DMS53 treated with DMSO at 0.1 percent for 48 hours (cell line): ENCODE results near the gene FAT3.

Experiments
- DNase-seq: peaks from one replicate; lab custom pipeline; 2025; ENCODE audit not compliant: unreplicated experiment; lab: John Stamatoyannopoulos, UW

The FAT3 gene

DNA sequence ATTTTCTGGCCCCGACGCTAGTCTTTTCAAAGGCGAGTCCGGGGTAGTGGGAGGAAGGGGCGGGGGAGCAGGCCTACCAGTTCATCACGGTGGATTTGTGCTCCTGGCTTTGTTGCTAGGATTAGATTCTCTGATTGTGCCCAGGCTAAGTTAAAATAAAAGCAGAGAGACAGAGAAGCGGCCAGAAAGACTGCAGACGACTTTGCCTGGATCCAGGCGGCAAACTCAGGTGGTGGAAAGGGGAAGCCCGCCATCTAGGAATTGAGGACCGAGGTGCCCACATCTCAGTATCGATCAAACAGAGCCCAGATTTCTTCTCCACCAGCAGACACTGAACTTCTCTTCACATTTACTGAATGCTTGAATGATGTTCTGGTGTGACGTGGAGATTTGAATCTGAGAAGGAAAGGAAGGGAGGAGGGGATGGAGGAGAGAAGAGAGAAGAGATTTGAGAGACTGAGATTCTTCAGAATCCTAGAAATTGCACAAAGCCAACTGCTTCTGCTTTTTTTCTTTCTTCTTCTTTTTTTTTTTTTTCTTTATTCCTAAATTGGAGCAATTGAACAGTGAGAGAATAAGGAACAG lies 2.7 kb downstream of the FAT3 start:
- no peak for DNase-seq

DNA sequence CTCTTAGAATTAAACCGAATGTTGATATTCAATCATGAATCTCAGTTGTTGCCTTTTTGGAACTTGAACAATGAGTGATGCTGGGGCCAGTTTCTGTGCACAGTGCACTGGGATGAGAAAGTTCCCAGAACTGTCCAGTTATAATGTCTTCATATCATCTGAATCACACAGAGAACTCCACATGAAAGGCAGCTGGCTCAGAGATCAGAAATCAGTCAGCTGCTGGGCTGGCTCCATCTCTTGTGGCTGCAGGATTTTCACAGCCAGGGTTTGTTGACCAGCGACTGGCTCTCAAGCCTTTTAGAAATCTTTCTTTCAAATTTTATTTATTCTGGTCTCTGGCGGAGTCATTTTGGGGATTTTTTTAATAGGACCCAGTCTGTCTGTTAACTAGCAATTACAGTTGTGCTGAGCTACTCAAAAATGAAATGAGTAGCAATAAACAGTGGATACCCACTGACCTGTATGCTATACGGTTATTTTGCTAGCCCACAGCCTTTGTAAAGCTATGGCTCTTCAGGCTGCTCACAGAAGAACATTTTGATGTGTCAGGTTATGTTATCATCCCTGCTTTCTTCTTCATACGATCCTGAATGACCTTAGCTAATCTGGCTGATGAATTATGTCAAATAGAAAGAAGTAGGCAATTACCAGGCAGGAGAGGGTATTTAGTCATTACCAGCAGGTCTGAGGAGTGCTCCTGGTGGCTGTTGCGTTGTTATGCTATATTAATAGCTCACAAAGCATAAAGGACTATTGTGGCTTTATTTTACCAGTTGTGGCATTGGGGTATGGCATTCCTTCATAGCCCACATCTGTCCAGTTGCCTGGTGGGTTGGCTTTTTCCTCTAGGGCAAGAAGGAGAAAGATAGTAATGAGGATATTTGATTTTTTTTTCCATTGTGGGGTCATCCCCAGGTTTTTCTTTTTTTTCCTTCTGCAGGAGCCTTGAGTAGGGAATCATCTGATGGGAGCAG lies 3.6 kb downstream of the FAT3 start:
- no peak for DNase-seq

- DNase-seq, result no peak
Measured at GRCh38 chr11:92236856-92237255, 12.2 kb downstream of the FAT3 start.

DNA sequence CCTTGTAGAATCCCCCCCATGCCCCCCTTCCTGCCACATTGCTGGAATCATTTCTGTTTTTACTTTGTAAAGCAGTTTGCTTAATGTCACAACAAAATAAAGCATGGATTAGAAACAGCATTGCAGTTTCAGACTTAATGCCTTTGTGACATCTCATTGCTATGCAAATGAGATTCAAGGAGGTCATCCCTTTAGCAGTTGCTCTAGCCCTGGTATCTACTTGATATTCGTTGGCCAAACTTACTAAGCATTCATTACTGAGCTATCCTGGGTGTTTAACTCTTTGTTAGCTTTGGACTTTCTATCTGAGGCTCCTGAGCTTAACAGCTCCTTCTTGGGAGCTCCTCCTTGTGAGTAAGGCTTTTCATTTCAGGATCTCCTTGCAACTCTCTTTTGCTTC lies 16.3 kb downstream of the FAT3 start:
- DNase-seq, result no peak

DNA sequence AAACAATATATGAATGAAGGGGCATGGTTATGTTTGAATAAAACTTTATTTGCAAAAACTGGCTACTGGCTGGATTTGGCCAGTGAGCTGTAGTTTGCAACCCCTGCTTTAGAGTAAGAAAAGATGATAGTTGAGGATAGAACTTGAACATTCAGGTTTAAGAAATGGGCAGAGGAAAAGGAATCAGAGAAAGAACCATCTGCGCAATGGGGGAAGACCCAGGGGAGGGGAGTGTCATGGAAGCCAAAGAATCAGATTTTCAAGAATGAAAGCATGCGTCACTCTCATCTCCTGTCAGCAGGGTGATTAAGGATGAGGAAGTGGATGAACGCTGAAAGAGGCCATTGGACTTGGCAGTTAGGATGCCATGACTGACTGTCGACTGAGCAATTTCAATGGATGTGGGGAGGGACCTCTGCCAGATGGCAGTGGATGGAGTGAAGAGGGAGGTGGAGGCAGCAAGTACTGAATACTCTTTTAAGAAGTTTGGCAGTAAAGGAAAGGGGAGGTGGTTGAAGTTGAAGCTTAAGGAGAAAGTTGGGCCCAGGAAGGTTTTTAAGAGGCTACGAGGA lies 21.2 kb downstream of the FAT3 start:
- no peak for DNase-seq

GRCh38 chr11:92246630-92247029 lies 22.0 kb downstream of the FAT3 start:
- no peak for DNase-seq

- DNase-seq, result no peak
Measured at GRCh38 chr11:92249156-92249753, 24.6 kb downstream of the FAT3 start.

DNA sequence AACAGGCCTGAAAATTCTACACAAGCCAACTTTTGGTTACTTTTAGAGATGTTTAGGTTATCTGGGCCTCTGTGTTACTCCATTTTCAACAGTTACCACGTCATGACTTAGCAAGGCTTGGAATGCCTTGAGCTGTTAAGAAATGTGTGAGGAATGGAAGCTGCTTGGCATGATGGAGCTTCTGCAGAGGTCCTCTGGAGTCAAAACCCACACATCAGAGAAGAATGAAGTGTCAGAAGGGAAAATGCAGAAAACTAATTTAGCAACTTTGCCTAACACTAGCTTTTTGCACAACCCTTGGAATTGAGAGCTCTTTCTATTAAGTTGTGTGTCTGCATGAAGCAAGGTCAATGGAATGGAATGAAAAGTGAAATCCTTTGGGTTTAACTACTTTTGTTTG lies 27.4 kb downstream of the FAT3 start:
- no peak for DNase-seq

- DNase-seq, result no peak
Measured at GRCh38 chr11:92253421-92253820, 28.8 kb downstream of the FAT3 start.

GRCh38 chr11:92253945-92254344 lies 29.3 kb downstream of the FAT3 start:
- DNase-seq, result no peak

DNA sequence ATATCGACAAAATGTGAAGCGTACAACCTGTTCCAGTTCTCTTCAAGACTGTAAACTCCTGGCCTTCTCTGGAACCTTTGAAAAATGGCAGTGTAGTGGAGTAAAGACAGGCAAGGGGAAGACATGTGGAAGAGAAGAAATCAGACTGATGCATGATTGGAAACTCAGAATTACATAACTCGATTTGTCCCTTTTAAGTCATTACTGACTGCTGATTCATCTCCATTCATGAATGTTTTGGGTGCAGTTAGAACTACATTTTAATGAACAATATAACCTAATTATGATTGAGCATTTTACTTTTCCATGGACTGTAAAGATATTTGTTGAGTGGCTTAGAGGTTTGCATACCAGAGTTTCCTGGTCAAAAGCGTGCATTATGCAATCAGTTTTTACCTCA lies 32.9 kb downstream of the FAT3 start:
- no peak for DNase-seq

DNA sequence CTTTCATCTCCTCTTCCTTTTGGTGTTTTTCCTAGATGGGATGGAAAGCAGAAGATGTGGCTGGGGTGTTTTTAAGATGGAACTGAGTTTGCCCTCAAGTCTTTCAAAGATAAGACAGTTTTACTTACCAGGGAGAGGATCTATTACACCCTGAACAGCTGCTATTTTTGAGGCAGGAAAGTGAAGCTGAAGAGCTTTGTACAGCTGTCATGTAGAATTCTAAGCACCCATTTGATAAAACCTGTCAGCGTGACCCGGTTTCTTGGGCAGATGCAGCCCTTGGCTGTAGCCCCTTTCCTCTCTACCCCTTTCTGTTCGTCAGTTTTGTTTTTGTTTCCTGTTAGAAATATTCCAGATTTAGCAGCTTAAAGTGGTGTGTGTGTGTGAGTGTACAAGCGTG lies 35.2 kb downstream of the FAT3 start:
- DNase-seq, result peak; percentile 67

GRCh38 chr11:92264350-92264749 lies 39.7 kb downstream of the FAT3 start:
- DNase-seq, result no peak

DNA sequence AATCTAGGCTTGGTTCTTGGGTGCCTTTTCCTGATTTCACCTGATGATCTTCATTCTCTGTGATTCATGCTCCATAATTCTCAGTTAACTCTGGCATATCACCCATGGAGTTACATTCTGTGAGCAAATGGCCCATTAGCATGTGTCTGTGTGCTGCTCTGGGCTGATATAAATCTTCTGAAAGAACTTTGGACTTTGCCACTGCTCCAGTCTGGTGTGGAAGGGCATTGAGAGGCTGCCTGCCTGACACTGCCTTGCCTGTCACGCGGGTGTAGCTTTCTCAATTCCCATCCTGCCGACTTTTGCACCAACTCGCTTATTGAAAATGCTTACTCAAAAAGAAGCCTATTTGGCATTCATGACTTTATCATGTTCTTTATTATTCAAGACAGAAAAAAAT lies 42.2 kb downstream of the FAT3 start:
- DNase-seq, result no peak

DNA sequence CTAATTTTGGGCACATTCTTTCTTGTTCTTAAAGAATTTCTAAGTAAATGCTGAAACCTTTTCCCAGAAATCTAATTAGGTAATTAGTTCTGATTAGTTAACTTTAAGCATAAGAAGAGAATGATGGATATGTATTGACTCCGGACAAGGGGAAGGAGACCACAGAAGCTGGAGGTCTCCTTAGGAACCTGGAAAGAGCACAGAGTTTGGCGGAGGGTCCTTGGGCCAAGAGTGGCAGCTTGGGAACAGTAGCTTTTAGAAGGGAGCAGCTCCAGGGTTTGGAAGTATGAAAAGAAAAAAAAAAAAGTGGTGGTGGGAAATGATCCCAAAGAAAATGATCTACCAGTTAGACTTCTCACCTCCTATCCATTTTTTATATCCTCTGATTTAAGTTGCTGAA lies 42.7 kb downstream of the FAT3 start:
- no peak for DNase-seq

DNA sequence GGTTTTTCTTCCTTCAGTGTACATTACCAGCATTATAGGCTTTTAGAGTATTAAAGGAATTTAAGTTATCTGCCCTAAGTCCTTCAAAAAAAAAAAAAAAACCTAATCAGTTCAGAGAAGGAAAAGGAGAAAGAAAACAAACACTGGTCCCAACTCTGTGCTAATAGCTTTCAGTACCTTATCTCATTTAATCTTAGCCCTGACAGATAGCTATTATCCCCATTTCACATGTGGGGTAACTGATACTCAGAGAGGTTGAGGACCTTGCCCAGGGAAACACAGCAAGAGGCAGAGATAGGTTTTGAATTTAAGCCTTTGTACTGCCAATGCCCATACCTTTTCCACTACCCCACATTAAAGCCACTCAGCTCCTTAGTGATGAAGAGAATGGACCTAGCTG lies 43.4 kb downstream of the FAT3 start:
- no peak for DNase-seq

DNA sequence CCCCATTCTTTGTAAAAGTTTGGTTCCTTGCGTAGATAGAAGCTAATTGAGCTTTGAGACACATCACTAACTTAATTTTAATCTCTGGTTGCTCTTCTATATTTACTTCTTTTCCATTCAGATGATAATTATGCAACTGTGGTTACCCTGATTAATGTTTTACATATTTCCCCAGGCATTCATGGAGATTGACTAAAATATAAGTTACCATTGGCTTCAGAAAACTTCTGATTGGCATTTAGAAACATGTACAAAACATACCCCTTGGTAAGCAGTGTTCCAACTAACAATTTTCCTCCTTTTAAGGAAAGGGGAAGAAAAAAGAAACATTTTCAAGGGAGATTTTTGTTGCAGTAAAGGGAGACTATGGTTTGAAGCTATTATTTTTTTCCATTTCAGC lies 43.9 kb downstream of the FAT3 start:
- no peak for DNase-seq

- peak; percentile 11 for DNase-seq
Measured at GRCh38 chr11:92269021-92269420, 44.4 kb downstream of the FAT3 start.

- no peak for DNase-seq
Measured at GRCh38 chr11:92269841-92270240, 45.2 kb downstream of the FAT3 start.

GRCh38 chr11:92272651-92273050 lies 48.0 kb downstream of the FAT3 start:
- no peak for DNase-seq
